ENCODE results near the gene LTC4S. TPM values are rescaled to one million over a fixed set of nuclear protein-coding genes. Genes with fewer than 3 reads are reported as not detected.

The LTC4S gene
- total RNA-seq, 1 donor from 2014 or later, result 91.7 TPM

GRCh38 chr5:179798144-179798770 lies 4.5 kb downstream of the LTC4S start:
- no peaks in the 10 kb centered on the region for H3K9me3 ChIP-seq
- H3K36me3 ChIP-seq, result peaks cover 34 to 43% of the 10 kb centered on the region in 2 donors
- no peak for DNase-seq (ENCODE audit: low spot score in 2 of 2)
- intact Hi-C loops (cut with DNase I), result loop anchor here (5.0 kb wide), 1 partner anchor 121 kb away; no protein-coding TSS in a partner anchor
- H3K27ac ChIP-seq, result no peak overlapping the region
- no peak for TF ChIP-seq CTCF (IDR thresholded peaks at IDR 0.05)
- H3K27me3 ChIP-seq, result no peaks in the 10 kb centered on the region
- peaks cover 12 to 27% of the 10 kb centered on the region in 2 donors for H3K4me1 ChIP-seq
- no peak overlapping the region for H3K4me3 ChIP-seq

- peaks cover 12 to 23% of the 10 kb centered on the region in 2 donors for H3K4me1 ChIP-seq
These were observed 5.2 kb downstream of the LTC4S start for GRCh38 chr5:179798771-179799643.

DNA sequence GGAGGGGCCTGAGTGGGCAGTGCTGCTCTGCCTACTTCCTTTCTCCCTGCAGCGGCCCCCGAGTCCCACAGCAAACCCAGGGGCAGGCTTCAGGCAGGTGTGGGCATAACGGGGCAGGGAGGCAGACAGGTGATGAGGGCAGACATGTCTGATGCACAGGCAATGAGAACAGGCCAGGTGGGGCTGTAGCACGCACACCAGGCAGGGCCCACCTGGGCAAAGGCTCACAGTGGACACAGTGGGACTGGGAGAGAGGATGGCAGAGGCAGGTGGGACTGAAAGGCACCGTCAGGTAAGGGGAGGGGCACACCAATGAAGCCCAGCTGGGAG lies 5.8 kb downstream of the LTC4S start:
- Histone ChIP-seq H3K4me3 (no peak overlapping the region), H3K36me3 (peaks cover 34 to 43% of the 10 kb centered on the region in 2 donors), H3K27me3 (no peaks in the 10 kb centered on the region), H3K9me3 (no peaks in the 10 kb centered on the region), H3K4me1 (peaks cover 12 to 24% of the 10 kb centered on the region in 2 donors), H3K27ac (no peak overlapping the region)
- intact Hi-C loops (cut with DNase I), result loop anchor here (5.0 kb wide), 1 partner anchor 122 kb away; no protein-coding TSS in a partner anchor
- TF ChIP-seq CTCF (IDR thresholded peaks at IDR 0.05), result no peak
- no peak for DNase-seq (ENCODE audit: low spot score in 2 of 2)

More at GRCh38 chr5:179798771-179799643, 5.2 kb downstream of the LTC4S start:
- intact Hi-C loops (cut with DNase I), result loop anchor here (5.0 kb wide), 1 partner anchor 122 kb away; no protein-coding TSS in a partner anchor
- peaks cover 34 to 43% of the 10 kb centered on the region in 2 donors for H3K36me3 ChIP-seq
- no peaks in the 10 kb centered on the region for H3K27me3 ChIP-seq
- no peaks in the 10 kb centered on the region for H3K9me3 ChIP-seq
- H3K27ac ChIP-seq, result no peak overlapping the region
- H3K4me3 ChIP-seq, result no peak overlapping the region
- DNase-seq (ENCODE audit: low spot score in 2 of 2), result no peak
- no peak for TF ChIP-seq CTCF (IDR thresholded peaks at IDR 0.05)

GRCh38 chr5:179800071-179800695 lies 6.4 kb downstream of the LTC4S start:
- H3K36me3 ChIP-seq, result peaks cover 34 to 43% of the 10 kb centered on the region in 2 donors
- H3K9me3 ChIP-seq, result no peaks in the 10 kb centered on the region
- TF ChIP-seq CTCF (IDR thresholded peaks at IDR 0.05), result no peak
- peaks cover 16 to 24% of the 10 kb centered on the region in 2 donors for H3K4me1 ChIP-seq
- no peak overlapping the region for H3K27ac ChIP-seq
- H3K4me3 ChIP-seq, result no peak overlapping the region
- no peak for DNase-seq (ENCODE audit: low spot score in 2 of 2)
- intact Hi-C loops (cut with DNase I), result no loop called here
- no peaks in the 10 kb centered on the region for H3K27me3 ChIP-seq

DNA sequence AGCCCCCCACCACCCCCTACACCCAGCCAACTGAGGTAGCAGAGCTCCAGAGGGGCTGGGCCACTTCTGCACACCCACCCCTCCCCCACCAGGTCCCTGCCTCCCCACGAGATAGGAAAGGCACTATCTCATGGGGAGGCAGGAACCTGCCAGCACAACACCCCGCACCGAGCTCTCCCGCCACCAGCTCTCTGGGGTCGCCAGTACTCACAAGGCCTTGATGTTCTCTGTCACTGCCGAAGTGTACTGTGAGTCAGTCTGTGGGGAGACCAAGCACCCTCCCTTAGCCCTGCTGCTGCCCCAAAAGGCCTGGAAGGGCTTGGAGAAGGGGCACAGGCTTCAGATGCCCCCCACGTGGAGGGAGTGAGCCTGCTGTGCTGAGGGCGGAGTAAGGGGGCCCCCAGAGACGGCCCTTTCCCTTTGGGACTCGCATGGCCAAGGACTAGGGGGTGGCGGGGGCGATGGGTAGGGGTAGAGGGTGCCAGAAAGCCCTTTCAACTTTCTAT lies 7.0 kb downstream of the LTC4S start:
- Histone ChIP-seq H3K9me3 (no peaks in the 10 kb centered on the region), H3K27ac (no peak overlapping the region), H3K27me3 (no peaks in the 10 kb centered on the region), H3K36me3 (peaks cover 34 to 43% of the 10 kb centered on the region in 2 donors), H3K4me3 (no peak overlapping the region), H3K4me1 (peaks cover 13 to 26% of the 10 kb centered on the region in 2 donors)
- no peak for DNase-seq (ENCODE audit: low spot score in 2 of 2)
- intact Hi-C loops (cut with DNase I), result no loop called here
- TF ChIP-seq CTCF (IDR thresholded peaks at IDR 0.05), result no peak
